Activated T-helper 1 cell treated with Interleukin-2 at 50 U/mL for 16 hours (primary cell): ENCODE data around the gene SNAPC4.

ENCODE experiments used
- DNase-seq: peaks from one replicate; pipeline ENCODE4 v3.0.0-alpha.2; 2020; ENCODE audit warnings: low read depth

The SNAPC4 gene

DNA sequence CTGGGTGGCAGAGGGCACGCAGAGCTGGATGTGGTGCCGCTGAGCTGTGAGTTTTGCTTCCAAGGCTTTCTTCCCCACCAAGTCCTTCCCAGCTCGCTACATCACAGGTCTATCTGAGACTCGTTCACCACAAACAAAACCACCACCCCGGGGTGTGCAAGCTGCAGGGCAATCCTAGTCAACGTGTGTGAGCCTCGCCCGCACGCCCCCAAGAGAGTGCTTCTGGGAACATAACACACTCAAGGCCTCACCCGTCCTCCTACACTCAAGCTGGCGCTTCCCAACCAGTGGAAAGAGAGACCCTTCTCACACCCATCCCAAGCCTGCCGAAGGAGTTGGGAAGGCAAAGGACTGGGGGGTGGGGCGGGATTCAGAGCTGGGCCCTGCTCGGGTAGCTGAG lies 10.6 kb downstream of the SNAPC4 start:
- no peak for DNase-seq

DNA sequence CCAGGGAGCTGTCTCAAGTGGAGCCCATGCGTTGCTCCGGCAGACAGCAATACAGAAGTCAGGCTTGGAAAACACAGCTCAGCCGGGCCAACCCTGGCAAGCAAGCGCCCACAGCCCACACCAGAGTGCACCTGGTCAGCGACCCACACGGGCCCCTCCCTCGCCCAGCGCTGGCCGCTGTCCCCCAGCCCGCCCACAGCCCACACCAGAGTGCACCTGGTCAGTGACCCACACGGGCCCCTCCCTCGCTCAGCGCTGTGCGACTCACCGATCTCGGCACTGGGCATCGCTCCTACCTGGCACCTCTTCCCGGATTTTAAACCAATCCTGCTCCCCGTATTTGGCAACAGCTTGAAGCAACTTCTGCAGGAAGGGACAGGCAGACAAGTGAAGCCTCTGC lies 12.8 kb downstream of the SNAPC4 start:
- DNase-seq: no peak

GRCh38 chr9:136386018-136386417 lies 14.0 kb downstream of the SNAPC4 start:
- DNase-seq: no peak

GRCh38 chr9:136385015-136385414 lies 15.0 kb downstream of the SNAPC4 start:
- DNase-seq: no peak

DNA sequence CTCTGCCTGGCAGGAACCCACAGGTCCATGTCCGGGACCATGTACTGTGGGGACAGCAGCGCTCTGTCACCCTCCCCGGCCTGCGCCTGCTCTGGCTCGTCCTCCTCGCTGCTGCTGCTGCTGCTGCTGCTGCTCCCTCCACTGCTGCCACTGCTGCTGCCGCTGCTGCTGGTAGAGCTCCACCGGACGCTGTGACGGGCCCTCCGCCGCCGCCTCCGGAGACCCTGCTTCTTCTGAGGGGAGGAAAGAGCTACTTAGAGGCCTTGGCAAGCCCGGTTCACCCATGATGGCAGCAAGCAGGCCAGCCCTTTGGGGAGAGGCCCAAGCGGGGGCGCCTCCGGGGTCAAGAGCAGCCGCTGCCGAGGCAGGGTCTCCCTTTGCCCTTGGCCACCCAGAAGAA lies 16.5 kb downstream of the SNAPC4 start:
- DNase-seq: no peak

DNA sequence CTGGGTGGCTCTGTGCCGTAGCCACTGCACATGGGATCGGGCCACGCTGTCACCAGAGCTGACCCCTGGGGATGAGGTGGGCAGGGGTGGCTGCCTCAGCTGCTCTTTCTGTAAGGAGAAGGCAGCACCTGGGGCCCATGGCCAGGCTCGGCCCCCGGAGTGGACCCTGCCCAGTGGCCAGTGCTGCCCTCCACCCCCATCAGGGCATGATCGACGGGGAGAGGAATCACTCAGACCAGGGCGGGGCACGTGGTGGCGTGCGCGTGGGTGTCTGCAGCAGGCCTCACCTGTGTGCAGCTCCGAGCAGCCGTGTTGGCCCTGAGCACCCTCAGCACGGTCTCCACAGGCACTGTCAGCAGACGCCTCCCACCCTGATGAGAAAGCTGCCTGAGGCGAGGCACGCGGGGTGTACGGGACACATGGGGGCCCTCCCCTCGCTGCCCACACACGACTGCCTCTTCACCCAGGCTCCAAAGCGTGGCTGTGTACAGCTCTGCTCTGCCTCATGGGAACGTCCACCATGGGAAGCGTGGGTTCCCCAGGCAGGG lies 17.9 kb downstream of the SNAPC4 start:
- no peak for DNase-seq

DNA sequence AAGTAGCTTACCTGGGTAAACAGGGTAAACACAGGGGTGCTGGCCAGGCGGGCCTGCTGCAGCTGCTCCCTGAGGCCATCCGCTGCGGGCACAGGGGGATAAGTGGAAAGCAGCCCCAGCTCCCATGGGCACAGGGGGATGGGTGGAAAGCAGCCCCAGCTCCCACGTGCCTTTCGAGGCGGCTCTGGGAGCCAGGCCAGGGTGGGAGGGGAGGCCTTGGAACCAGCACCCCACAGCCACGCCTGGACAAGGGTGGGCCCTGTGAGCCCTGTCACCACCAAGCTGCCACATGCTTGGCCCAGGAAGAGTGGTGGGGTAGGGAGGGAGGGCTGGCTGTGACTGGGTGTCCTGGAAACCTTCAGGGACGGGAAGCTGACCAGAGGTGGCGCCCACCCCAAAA lies 18.7 kb downstream of the SNAPC4 start:
- DNase-seq: no peak

DNA sequence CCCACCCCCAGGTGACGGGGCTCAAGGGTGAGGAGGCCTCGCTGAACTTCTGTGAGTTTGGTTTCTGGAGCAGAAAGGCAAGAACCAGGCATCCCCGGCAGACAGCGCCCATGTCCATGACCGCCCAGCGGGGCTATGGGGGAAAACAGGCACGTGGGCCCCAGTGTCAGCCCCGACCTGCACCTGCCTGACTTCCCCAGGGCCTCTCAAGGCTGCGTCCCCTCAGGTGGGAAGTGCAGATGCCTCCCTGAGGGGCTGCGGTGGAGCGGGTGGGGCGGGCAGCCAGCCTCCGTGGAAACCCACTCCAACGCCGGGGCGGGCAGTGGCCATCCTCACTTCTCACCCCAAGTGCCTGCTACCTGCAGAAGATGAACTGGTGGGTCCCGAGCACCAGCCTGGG lies 19.6 kb downstream of the SNAPC4 start:
- no peak for DNase-seq

- DNase-seq: no peak
Observed at GRCh38 chr9:136379891-136380290, 20.1 kb downstream of the SNAPC4 start.

- DNase-seq: no peak
Observed at GRCh38 chr9:136379401-136379800, 20.6 kb downstream of the SNAPC4 start.

- DNase-seq: no peak
Observed at GRCh38 chr9:136379003-136379287, 21.0 kb downstream of the SNAPC4 start.

- no peak for DNase-seq
Observed at GRCh38 chr9:136378170-136379002, 21.6 kb downstream of the SNAPC4 start.

DNA sequence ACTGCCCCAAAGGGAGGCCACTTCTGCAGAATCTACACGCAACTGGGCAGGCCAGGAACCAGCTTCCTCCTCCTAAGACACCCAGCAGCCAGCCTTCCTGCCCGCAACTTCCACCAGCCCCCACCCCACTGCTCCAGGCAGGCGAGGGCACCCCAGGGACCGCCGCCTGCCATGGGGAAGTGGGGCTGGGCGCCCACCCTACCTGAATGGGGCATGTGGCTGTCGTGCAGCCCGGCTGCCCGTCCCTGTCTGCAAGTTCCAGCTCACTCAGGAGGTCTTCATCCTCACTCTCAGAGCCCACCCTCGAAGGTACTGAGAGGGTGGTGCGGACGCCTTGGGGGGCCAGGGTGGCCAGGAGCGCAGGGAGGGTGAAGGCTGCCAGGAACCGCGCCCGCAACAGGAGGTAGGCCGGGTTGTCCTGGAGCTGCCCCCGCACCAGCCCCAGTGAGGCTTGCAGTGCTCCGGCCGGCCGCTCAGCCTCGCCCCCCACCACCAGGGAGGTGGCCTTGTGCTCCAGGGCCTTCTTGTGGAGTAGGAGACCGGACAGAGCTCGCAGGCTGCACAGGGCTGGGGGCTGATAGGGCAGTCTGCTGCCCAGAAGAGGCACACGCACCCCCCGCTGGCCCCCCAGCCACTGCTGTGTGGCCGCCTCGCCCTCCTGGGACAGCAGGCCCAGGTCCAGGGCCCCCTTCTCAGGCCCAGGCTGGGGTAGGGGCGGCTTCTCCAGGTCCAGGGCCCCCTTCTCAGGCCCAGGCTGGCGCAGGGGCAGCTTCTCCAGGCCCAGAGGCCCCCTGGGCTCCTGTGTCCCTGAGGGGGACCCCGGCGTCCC lies 22.4 kb downstream of the SNAPC4 start:
- no peak for DNase-seq

DNA sequence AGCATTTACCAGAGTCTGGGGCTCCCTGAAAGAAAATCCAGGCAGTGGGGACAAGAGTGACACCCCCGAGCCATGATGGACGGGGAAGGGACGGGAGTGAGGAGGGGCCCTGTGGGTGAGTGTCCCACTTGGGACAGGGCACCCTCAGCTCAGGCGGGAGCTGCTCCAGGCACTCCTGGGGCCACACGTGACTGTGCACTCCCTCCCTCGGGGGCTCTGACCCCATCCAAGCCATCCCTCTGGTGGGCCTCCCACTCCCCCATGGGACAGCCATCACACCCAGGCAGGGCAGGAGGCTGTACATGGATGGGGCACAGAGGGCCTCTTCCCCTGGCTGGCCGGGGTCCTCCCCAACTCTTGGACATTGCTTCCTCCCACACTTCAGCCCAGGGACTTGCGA lies 23.5 kb downstream of the SNAPC4 start:
- no peak for DNase-seq

GRCh38 chr9:136375096-136375495 lies 24.9 kb downstream of the SNAPC4 start:
- DNase-seq: no peak

- no peak for DNase-seq
Observed at GRCh38 chr9:136374183-136374575, 25.8 kb downstream of the SNAPC4 start.

GRCh38 chr9:136373300-136374182 lies 26.4 kb downstream of the SNAPC4 start, which contains the start of gene CARD9:
TSS of gene CARD9 (minus strand) at chr9:136373669. CDS start at chr9:136372078, 1,591 bp downstream.
- no peak for DNase-seq

GRCh38 chr9:136372561-136373299 lies 27.2 kb downstream of the SNAPC4 start:
- DNase-seq: no peak

- DNase-seq: no peak
Observed at GRCh38 chr9:136372006-136372405, 28.0 kb downstream of the SNAPC4 start.

- DNase-seq: no peak
Observed at GRCh38 chr9:136371533-136371880, 28.5 kb downstream of the SNAPC4 start.

DNA sequence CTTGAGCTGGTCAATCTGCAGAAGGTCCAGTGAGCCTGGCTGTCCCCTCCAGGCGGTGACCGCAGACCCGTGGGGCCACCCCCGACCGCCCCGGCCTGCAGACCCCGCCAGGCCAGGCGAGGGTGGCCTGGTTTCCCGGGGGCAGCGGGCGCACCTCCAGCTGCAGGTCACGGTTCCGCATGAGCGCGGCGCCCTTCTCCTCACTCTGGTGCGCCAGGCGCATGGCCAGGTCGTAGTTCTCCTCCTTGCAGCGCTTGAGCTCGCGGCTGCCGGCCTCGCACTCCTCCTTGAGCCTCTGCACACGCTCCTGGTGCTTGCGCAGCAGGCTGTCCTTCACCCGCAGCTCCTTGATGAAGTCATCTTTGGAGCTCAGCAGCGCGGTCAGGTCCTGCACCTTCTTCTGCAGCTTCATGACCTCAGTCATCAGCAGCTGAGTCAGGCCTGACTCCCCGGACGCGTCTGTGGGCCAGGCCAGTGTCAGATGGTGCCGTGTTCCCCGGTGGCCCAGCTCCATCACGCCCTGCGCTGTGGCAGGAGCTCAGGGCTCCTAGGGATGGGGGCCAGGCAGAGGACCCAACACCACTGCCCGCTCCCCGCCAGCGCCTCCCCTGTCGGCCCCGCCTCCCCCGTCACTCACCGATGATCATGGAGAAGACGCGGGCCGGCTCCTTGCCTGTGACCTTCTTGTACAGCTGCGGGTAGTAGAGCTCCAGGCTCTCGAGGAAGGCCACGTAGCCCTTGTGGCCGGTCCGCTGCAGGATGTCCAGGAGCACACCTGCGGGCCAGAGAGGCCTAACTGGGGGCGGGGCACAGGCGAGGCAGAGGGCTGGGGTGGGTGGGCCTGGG lies 29.1 kb downstream of the SNAPC4 start:
- DNase-seq: no peak
